Ramos (cell line): ENCODE data around the gene RFFL.
"Not testable (repeated sequence)": the region's sequence is repeated elsewhere in the genome, so short reads cannot be mapped to it uniquely, and the experiment has no call there.

ENCODE experiments used
- in situ Hi-C: fragments of 300-500 bp; cut with MboI; formaldehyde crosslinking; loops from one replicate; pipeline ENCODE4 v1.14.3; 2022; ENCODE audit warnings: low sequenced_read_pairs; ENCODE audit not compliant: unreplicated experiment

Gene RFFL

DNA sequence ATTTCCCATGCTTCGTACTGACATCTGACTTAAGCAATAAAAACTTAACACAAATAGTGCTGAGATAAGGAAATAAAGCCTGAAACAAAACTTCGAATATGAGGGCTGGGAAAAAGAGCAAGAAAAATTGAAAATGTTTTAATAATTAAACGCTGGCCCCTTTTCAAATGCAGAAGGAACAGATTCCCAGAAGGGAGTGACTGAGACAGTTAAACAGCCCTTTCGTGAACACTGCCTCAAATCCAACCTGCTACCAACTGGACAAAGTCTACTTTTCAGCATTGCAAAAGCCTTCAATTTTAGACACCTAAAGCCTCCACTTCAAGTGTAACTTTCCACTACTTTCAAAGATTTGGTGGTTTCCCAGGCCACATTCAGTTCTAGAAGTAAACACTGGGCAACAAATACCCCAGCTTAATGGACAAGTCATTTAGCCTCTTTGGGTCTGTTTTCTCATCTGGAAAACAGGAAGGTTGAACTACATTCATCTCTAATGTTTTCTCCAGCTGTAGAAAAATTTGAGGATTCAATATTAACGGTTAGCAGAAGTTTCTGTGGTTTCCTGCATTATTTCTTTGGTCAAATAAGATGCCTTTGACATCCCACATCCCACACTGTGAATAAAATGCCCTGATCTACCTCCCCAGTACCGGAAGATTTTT, 11.8 kb downstream of the RFFL start:
- in situ Hi-C loops, result no loop called here

DNA sequence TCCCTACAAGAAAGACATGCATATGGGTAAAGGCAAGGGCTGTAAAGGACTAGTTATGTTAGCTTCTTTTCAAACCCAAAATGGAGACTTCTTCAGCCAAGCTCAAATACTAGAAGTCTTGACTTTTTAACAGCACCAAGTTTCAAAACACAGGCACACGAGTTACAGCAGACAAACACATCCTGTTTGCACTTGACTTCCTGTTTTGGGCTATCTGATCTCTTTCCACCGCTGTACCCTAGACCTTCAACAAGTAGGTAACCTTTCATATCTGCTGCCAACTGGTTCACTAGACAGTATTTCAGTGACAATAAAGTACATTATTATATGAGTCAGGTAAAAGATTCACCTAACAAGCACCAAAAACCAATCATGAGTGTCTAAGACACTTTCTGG, 12.3 kb downstream of the RFFL start:
- in situ Hi-C loops, result no loop called here

DNA sequence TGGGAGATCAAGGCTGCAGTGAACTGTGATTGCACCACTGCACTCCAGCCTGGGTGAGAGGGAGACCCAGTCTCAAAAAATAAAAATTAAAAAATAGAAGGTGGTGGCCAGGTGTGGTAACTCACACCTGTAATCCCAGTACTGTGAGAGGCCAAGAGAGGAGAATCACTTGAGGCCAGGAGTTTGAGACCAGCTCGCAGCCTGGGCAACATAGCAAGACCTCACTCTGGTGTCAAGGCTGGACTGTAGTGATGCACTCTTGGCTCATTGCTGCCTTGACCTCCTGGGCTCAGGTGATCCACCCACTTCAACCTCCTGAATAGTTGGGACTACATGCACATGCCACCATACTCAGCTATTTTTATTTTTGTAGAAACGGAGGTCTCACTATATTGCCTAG, 13.3 kb downstream of the RFFL start:
- in situ Hi-C loops, result no loop called here

DNA sequence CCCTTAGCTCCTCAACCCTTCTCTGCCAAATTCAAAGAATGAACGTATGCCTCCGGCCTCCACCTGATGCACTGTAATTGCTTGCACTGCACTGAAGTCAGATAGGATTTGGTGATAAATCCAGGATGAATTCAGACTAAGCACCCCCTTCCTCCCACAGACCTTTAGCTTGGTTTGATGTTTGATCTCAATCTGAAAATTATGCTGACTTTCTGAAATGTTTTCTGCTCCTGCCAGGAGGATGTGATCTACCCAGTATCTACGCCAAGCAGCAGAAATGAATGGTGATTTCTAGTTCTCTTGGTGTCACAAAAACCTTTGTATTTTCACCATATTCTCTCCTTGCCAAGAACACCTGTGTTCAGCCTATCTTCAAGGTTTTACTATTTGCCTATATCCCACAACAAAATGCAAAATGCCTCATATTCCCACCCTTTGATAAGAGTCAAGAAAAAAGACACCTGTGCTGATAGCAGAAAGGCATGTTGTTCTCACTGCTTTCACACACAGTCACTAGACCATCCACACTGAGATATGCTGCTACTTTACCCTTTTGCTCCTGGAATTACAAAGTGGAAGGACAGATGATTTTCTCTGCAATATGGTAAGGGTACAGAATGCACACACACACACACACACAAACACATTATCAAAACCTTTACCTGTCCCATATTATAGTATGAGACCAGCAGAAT, 14.7 kb downstream of the RFFL start:
- in situ Hi-C loops, result no loop called here

DNA sequence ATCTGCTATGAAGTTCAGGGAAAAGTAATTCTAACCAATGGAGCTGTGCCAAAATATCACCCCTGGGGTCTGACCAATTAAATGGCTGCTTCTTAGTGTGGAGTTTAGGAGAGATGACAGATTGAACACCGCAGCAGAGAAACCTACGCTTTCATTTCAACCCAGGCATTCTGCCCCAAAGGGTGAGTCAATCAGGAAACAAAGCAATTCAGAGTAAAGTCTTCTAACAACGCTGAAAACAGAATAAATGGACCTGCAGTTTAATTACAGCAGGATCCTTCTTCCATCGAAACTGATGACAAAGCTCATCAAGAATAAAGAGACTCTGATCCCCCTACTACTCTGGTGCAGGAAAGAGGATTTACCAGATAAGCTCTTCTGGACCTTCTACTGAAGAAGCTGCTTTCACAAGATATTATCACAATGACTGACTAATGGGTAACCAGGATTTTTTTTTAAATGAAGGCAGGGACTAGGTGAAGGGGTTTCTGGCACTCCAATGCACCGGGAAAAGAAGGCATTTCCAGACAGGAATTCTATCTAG, 16.7 kb downstream of the RFFL start:
- in situ Hi-C loops, result no loop called here

DNA sequence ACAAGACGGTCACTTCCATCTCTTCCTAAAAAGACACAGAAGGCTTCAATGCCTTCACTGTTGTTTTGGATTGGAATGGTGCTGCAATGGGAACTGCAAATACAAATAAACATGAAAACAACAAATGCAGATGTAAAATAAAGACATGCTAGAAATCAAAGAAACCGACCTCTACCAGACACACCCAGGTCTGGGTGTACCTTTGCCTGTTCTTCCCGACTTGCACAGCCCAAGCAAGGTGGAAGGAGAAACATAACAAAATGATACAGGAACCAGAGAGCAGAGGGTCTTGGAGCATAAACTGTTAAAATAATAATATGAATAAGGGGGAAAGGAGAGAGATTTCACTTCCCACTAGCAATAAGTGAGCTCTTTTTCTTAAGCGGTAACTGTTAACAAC, 17.3 kb downstream of the RFFL start:
- in situ Hi-C loops, result no loop called here

DNA sequence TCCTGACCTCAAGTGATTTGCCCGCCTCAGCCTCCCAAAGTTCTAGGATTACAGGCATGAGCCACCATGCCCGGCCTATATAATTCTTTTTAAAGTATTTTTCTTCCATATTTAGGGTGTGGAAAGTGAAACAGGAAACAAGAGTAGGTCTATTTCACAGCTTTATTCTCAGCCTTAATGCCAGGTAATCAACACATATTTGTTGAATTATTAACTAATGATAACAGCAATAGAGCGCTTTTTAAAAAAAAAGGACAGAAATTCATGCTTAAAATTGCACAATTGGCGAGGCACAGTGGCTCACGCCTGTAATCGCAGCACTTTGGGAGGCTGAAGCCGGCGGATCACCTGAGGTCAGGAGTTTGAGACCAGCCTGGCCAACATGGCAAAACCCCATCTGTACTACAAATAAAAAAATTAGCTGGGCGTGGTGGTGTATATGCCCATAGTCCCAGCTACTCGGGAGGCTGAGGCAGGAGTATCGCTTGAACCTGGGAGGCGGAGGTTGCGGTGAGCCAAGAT, 18.0 kb downstream of the RFFL start:
- in situ Hi-C loops, result not testable (repeated sequence)

DNA sequence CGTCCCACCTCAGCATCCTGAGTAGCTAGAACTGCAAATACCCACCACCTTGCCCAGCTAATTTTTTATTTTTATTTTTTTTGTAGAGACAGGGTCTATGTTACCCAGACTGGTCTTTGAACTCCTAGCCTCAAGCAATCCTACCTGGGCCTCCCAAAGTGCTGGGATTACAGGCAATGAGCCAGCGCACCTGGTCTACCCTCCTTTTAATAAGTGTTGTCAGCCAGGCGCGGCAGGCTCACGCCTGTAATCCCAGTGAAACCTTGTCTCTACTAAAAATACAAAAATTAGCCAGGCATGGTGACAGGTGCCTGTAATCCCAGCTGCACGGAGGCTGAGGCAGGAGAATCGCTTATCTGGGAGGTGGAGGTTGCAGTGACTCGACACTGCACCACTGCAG, 19.3 kb downstream of the RFFL start:
- in situ Hi-C loops, result no loop called here

DNA sequence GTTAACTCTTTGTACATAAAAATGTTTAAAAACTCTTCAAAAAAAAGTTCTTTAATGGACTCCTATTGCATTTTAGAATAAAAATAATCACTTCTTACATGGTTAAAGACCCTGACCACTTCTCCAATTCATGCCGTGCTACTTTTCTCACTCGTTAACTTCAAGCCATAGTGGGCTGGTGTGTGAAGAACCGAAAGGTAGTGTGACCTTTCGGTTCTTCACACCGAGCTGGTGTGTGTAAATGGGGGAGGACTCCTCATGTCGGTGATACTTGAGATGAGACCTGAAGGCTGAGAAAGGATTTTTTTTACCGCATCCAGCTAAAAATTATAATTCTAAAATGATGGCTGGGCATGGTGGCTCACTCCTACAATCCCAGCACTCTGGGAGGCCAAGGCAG, 22.1 kb downstream of the RFFL start:
- in situ Hi-C loops, result no loop called here

DNA sequence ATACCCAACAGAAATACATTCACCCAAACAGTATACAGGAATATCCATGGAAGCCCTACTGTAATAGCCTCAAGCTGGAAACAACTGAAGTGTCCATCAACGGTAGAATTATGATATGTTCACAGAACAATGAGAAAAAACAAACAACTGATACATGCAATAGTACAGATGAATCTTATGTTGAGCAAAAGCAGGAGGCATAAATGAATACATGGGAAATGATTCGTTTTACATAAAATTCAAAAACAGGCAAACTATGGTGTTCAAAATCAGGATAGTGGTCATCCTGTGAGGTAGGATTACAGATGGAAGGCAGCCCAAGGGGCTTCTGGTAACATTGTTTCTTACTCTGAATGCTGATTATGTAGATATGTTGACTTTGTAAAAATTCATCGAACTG, 25.1 kb downstream of the RFFL start:
- in situ Hi-C loops, result no loop called here

DNA sequence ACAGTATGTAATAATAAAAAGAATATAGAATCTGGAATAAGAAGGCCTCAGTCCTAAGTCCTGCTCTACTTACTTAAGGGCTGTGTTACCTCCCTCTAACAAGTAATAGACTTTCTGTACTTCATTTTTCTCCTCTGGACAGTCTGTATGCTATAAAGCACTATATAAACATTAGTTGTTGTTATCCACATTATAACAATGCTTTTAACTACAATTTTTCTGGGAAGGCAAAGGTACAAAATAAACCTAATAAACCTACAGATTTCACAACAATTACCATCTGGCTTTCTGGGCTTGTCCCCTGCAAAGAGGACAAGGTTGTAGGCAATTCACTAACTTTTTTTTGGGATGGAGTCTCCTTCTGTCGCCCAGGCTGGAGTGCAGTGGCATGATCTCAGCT, 32.7 kb downstream of the RFFL start:
- in situ Hi-C loops, result no loop called here

DNA sequence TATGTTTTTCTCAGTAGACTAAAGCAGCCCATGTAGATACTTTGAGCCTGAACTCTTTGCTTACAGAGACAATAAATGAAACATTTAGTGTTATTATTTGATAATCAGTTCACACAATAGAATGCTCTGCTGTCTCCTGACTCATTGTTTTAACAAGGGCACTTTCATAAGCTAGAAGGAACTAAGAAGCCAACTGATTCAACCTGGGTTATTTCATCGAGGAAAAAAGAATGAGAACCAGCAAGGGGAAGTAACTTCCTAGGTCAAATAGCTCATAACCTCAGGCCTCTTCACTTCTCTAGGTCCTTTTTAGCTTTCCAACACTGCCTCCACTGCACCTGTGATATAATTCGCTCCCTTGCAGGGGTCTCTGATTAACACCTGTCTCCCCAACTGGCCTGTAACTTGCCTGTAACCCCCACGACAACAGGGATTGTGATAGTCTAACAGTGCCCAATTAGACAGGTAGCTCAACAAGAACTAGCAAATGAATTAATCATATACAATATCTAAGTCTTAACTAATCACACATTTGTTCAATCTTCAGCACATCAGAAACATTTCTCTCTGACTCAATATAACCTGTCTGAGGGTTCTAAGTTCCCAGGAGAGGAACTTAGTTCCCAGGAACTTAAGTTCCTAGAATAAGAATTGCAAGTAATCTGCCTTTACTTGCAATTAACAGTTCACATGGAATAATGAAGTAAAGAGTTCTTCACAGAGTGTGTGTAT, 34.8 kb downstream of the RFFL start:
- in situ Hi-C loops, result loop anchor here (10.0 kb wide), 1 partner anchor 64 kb away; the partner anchor contains the start of genes CCT6B and ZNF830

DNA sequence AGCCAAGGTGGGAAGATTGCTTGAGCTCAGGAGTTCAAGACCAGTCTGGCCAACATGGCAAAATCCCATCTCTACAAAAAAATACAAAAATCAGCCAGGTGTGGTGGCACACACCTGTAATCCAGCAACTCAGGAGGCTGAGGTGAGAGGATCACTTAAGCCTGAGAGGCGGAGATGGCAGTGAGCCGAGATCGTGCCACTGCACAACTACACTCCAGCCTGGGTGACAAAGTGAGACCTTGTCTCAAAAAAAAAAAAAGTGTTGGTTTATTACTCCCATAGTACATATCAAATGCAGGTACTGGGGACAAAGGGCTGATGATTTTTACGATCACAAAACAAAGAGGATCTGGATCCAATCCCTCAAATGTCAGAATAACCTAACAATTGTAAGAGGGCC, 35.4 kb downstream of the RFFL start:
- in situ Hi-C loops, result loop anchor here (10.0 kb wide), 1 partner anchor 63 kb away; the partner anchor contains the start of genes CCT6B and ZNF830

DNA sequence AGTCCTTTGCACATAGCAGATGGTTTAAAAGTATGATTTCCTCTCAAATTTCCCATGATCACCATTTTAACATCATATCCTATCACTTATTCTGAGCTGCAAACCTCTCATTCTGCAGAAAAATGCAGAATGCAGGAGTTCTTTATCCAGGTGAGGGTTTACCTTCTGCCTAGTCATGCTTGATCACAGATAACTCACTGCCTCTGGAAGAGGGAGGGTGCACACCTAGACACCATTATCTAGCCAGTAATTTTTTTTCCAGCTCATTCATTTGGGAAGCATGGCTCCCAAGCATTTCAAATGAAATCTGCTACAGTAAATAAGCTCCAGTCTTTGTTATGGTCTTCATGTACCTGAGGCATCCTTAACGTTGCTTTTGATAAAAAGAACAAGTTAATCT, 38.0 kb downstream of the RFFL start:
- in situ Hi-C loops, result loop anchor here (10.0 kb wide), 1 partner anchor 61 kb away; the partner anchor contains the start of genes CCT6B and ZNF830

DNA sequence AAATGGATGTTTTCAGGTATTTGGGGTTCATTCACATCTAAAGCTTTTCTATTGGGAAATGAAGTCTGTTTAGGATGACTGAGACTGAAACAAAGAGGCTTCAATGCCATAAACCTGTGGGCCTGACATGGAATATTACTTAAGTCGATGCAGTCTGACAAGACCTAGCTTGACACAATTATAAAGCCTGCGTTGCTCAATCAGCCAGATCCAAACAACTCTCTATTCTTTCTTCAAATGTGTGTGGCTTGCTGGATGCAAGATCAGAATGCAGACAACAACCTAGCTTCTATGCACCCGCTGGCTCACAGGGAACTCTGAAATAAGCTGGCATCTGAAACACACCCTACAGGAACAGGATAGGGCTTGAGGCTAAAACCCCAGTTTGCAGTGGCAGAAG, 40.0 kb downstream of the RFFL start:
- in situ Hi-C loops, result loop anchor here (10.0 kb wide), 1 partner anchor 59 kb away; the partner anchor contains the start of genes CCT6B and ZNF830

DNA sequence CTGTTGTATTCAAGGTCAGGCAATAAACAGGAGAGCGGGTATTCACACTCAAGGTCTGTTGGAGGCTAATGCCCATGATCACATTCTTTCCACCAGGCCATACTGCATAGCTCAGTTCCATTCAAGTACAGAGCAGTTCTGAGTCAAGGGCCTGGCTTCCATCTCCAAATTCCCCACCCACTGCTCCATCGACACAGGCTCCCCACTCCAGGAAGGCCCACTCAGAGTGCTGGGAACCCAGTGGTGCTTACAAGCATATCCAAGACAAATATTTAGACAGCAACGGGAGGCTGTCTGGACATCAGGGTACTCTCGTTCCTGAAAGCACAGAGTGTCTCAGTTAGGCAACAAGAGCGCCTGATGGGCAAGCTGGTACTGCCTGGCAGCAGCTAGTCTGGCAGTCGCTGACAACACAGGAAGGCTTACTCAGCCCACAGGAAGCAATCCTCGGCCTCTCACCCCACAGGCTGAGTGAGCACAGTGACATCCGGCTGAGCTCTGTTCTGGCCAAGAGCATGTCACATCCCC, 40.9 kb downstream of the RFFL start:
- in situ Hi-C loops, result loop anchor here (10.0 kb wide), 1 partner anchor 58 kb away; the partner anchor contains the start of genes CCT6B and ZNF830

DNA sequence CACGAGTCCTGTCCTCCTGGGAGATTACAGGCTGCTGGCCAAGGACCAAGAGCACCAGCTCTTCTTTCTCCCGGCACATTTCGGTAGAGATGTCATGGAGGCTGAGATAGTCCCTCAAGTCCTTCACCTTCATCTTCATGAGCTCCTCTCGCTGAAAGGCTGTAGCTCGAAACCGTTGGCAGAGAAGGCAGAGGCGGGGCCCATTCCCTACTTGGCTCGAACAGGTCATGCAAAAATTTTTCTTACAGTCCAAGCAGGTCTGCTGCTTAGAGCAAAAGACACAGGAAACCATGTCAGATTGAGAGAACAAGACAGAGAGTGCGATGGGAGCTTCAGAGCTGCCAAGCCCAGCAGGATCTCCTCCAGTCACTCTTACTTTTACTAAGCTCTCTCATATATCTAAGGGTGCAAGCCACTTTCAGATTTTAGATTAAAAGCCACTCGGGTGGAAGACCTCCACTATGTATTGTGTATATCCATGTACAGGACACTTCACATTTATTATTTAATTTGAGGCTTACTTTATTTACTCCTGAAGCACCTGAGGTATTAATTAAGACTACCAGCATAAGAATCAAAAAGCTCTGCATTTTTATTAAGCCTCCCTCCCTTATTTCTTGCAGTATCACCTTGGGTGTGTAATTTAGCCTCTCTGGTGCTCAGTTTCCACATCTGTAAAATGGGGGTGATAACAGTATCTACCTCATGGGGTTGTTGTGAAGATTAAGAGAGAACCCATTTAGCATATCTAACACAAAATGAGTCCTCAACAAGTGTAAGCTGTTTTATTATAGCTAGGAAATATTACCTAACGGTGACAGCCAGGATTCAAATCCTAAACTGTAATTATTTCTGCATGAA, 41.8 kb downstream of the RFFL start:
- in situ Hi-C loops, result loop anchor here (10.0 kb wide), 1 partner anchor 57 kb away; the partner anchor contains the start of genes CCT6B and ZNF830

DNA sequence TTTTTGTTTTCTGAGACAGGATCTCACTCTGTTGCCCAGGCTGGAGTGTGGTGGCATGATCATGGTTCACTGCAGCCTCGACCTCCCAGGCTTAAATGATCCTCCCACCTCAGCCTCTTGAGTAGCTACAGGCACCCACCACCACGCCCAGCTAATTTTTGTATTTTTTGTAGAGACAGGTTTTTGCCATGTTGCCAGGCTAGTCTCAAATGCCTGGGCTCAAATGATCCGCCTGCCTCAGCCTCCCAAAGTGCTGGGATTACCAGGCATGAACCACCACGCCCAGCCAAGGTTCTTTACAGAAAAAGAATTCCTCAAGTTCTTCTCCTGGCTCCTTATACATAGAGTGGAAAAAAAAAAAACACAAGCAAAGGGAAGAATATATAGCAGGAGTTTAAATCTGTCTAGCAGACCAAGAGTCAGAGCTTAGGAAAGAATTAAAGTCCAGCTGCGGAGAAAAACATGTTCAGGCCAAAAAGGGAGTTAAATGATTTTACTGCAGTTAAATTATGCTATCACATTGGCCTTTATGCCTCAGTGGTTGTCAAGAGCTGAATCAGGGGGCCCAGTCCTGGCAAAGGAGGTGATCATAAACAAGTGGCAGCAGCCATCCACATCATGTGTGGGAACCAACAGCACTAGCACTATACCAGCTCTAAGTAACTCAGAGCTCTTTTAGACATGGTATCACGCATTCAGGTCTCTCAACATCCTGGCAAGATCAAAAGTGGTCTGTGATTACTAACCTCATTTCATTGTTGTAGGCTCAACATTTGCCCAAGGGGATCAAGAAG, 43.9 kb downstream of the RFFL start:
- in situ Hi-C loops, result loop anchor here (10.0 kb wide), 1 partner anchor 55 kb away; the partner anchor contains the start of genes CCT6B and ZNF830
